Muscle of leg (tissue), 11 donors: ENCODE results near the gene OARD1. TPM values are rescaled to one million over a fixed set of nuclear protein-coding genes. Genes with fewer than 3 reads are reported as not detected.

ENCODE experiments used
- DNase-seq: peaks from one replicate; pipeline ENCODE4 v3.0.0; 2013
- H3K27ac ChIP-seq: one replicate; pipeline ENCODE4 v1.5.1; 2013; ENCODE audit warnings: mild to moderate bottlenecking, low read length, control low read depth
- H3K27me3 ChIP-seq: one replicate; pipeline ENCODE4 v1.6.1; 2013; ENCODE audit warnings: low read length; ENCODE audit not compliant: control insufficient read depth, insufficient read depth
- H3K36me3 ChIP-seq: one replicate; pipeline ENCODE4 v1.6.1; 2013; ENCODE audit warnings: low read length; ENCODE audit not compliant: control insufficient read depth, insufficient read depth
- H3K4me1 ChIP-seq: one replicate; pipeline ENCODE4 v1.6.1; 2013; ENCODE audit warnings: low read length; ENCODE audit not compliant: control insufficient read depth, insufficient read depth
- H3K4me3 ChIP-seq: one replicate; pipeline ENCODE4 v1.5.1; 2013; ENCODE audit warnings: low read length, control low read depth
- H3K9me3 ChIP-seq: replicated peaks from 2 replicates; pipeline ENCODE4 v1.6.1; 2013; ENCODE audit warnings: low read depth, low read length; ENCODE audit not compliant: control insufficient read depth
- WGBS: methylation state at CpG from one replicate; pipeline ENCODE4 v1.1.5; 2013; ENCODE audit warnings: missing lambda C conversion rate; ENCODE audit not compliant: insufficient coverage; 5-methylcytosine and 5-hydroxymethylcytosine counted together
- polyA plus RNA-seq, 8 donors: library from polyadenylated mRNA; unstranded; fragments of 120-200 nt; gene quantifications; one replicate each; pipeline versions ENCODE4 v1.2.1 to v1.2.3, GENCODE V29; 2013; ENCODE audit warnings: inconsistent platforms in 1 of 8, low replicate concordance in 1 of 8; ENCODE audit not compliant: insufficient read length in 8 of 8, insufficient read depth in 1 of 8
- total RNA-seq: library from RNA; stranded (reverse); fragments of 120-200 nt; gene quantifications from one replicate; pipeline ENCODE4 v1.2.4, GENCODE V29; 2013

Gene OARD1
- total and polyA plus RNA-seq, 9 donors: 12.9 to 20.7 (median 18.6) TPM

DNA sequence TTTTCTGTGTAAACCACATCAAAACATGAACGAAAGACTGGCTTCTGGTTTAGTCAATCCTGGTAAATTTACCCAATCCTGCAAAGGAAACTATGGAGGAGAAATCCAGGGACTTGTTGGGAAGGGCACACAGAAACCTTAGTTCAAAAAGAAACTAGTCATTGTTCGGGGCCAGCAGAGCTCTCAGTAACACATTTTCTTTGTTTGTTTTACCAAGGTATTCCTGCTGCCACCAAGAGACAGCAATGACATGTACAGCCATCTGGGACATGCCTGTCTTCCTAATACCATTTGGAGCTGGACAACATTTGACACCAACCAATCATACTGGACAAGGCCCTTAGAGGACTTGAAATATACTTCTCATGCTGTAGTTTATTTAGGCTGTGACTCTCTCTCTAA lies 8.3 kb downstream of the OARD1 start:
- no peak overlapping the region for H3K4me3 ChIP-seq
- 94% methylated on average over 2 of the region's 2 CpGs for WGBS
- H3K4me1 ChIP-seq: peaks cover 11% of the 10 kb centered on the region
- peaks cover 31% of the 10 kb centered on the region for H3K36me3 ChIP-seq
- peak; percentile 68 for DNase-seq
- peak overlapping the region; percentile 74 for H3K27ac ChIP-seq
- no peaks in the 10 kb centered on the region for H3K27me3 ChIP-seq
- H3K9me3 ChIP-seq: no peaks in the 10 kb centered on the region

DNA sequence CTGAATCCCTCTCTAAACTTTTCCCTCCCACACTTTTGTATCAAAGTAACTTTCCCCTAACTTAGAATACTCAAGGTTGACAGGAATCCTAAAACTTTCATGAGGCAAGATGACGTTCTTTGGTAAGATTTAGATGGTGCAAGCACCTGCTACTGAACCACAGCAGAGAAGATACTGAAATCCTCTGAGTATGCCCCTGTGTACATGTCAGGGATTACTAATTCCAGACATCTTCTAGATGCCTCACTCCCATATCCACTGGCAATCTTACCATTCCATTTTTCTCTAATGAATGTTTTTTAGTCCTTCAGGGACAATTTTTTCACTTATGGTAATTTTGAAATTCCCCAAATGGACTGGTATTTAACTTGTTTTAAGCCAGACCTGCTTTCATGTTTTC lies 10.1 kb downstream of the OARD1 start:
- peaks cover 37% of the 10 kb centered on the region for H3K36me3 ChIP-seq
- no peaks in the 10 kb centered on the region for H3K9me3 ChIP-seq
- WGBS: no CpG with 5 or more reads among the region's 1 CpG
- peak overlapping the region; percentile 14 for H3K4me3 ChIP-seq
- H3K27ac ChIP-seq: no peak overlapping the region
- no peaks in the 10 kb centered on the region for H3K27me3 ChIP-seq
- H3K4me1 ChIP-seq: peaks cover 16% of the 10 kb centered on the region
- no peak for DNase-seq

DNA sequence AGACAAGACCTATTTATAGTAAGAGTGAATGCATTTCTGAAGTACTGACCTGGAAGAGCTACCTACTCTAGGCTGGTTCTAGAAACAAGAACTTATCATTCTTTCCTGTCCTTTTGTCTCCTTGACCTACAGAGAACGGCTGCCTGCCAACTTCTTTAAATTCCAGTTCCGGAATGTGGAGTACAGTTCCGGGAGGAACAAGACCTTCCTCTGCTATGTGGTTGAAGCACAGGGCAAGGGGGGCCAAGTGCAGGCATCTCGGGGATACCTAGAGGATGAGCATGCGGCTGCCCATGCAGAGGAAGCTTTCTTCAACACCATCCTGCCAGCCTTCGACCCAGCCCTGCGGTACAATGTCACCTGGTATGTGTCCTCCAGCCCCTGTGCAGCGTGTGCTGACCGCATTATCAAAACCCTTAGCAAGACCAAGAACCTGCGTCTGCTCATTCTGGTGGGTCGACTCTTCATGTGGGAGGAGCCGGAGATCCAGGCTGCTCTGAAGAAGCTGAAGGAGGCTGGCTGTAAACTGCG lies 10.9 kb downstream of the OARD1 start:
- Histone ChIP-seq H3K27me3 (no peaks in the 10 kb centered on the region), H3K36me3 (peaks cover 39% of the 10 kb centered on the region), H3K27ac (peak overlapping the region; percentile 47), H3K4me3 (peak overlapping the region; percentile 3), H3K9me3 (no peaks in the 10 kb centered on the region), H3K4me1 (peaks cover 16% of the 10 kb centered on the region)
- no peak for DNase-seq
- WGBS: 100% methylated on average over 6 of the region's 13 CpGs

DNA sequence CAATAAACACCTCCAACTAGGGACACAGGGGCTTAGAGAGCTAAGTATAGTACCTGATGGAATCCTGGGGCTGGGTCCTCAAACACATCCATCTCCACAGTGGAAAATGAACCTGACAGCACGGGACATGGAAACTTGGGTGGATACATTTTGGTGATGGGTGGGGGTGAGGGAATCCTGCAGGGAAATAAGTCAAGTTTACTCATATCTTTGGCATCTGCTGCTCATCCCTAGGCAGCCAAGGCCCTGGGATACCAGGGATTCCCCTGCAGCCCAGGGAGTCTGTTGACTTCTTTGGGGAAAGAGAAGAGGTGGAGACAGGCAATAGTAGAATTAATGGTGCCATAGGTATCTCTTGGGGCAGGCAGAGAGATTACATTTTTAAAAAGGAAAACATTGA lies 12.6 kb downstream of the OARD1 start:
- no peak overlapping the region for H3K4me3 ChIP-seq

DNA sequence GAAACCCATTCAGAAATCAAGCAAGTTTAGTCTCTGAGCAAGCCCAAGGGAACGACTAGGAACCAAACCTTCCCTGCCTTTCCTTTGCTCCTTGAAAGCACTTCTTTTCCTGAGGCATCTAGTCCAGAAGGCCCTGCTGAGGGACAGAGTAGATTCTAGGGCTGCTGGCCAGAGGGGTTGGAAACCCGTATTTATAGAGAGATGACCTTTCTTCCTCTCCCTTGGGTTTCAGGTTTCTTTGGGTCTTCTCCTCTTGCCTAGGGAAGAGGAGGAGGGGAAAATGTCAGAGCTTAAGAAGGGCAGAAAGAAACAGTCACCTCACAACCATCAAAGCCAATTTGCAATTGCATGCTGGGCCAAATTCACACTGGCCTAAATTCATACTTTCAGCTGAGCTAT lies 13.4 kb downstream of the OARD1 start:
- Histone ChIP-seq H3K36me3 (peaks cover 38% of the 10 kb centered on the region), H3K27me3 (no peaks in the 10 kb centered on the region), H3K4me3 (peak overlapping the region; percentile 6), H3K27ac (peak overlapping the region; percentile 88), H3K4me1 (peaks cover 18% of the 10 kb centered on the region), H3K9me3 (no peaks in the 10 kb centered on the region)
- DNase-seq: peak; percentile 46
- WGBS: 50% methylated on average over 2 of the region's 2 CpGs

More for the DNA sequence above, 12.6 kb downstream of the OARD1 start:
- no CpG with 5 or more reads among the region's 1 CpG for WGBS
- Histone ChIP-seq H3K27me3 (no peaks in the 10 kb centered on the region), H3K9me3 (no peaks in the 10 kb centered on the region), H3K36me3 (peaks cover 43% of the 10 kb centered on the region), H3K4me1 (peaks cover 21% of the 10 kb centered on the region), H3K27ac (peak overlapping the region; percentile 88)
- DNase-seq: peak; percentile 35

DNA sequence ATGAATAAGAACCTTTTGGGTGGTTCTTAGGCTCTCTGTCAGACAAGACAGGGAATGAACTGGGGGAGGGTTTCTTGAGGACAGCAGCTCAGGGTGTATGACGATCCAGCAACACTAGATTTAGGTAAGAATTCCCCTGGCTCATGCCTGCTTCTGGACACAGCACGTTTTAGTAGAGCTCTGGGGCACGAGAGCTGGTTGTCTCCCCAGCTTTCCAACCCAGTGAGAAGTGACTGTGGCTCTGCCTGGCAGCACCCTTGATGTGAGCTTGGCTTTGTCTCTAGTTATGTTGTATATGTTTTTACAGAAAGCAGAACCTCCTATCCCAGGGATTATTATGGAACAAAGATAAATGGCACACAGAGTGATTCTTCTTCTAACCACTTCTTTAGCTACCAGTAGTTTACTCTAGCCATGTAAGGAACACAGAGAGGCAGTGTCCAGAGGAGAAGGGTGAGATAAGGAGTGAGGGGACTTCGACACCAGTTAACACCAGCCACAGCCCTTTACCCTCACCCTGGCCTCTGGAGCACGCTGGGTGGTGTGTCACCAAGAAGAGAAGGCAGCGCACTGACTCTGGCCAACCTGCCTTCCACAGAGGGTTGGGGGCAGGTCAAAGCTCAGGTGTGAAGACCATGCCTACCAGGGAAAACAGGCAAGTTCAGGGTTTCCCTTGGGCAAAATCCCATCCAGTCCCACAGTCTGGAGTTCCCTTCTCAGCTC lies 15.2 kb downstream of the OARD1 start:
- Histone ChIP-seq H3K9me3 (no peaks in the 10 kb centered on the region), H3K4me1 (peaks cover 34% of the 10 kb centered on the region), H3K4me3 (peak overlapping the region; percentile 65), H3K27me3 (no peaks in the 10 kb centered on the region), H3K27ac (peak overlapping the region; percentile 95), H3K36me3 (peaks cover 36% of the 10 kb centered on the region)
- WGBS: 43% methylated on average over 1 of the region's 6 CpGs
- DNase-seq: no peak

DNA sequence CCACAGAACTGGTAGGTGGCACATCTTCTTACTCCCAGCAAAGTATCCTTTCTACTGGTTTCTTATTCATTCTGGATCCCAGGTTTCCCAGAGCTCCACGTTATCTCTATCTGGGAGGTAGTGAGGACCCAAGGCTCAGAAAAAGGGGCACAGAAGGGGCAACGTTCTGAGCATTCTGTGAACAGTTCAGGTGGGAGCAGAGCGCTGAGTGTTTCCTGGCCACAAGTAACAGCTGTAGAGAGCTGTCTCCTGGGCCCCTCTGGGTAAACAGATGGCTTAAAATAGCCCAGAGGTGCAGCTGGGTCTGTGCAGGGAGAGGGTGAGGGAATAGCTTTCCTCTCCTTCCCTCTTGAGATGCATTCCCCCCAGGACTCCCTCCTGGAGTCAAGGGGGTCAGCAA lies 17.0 kb downstream of the OARD1 start:
- Histone ChIP-seq H3K4me3 (peak overlapping the region; percentile 65), H3K9me3 (no peaks in the 10 kb centered on the region), H3K4me1 (peaks cover 49% of the 10 kb centered on the region), H3K36me3 (peaks cover 32% of the 10 kb centered on the region), H3K27ac (peak overlapping the region; percentile 95), H3K27me3 (no peaks in the 10 kb centered on the region)
- 21% methylated on average over 2 of the region's 3 CpGs for whole genome bisulfite sequencing
- DNase-seq: peak; percentile 60

DNA sequence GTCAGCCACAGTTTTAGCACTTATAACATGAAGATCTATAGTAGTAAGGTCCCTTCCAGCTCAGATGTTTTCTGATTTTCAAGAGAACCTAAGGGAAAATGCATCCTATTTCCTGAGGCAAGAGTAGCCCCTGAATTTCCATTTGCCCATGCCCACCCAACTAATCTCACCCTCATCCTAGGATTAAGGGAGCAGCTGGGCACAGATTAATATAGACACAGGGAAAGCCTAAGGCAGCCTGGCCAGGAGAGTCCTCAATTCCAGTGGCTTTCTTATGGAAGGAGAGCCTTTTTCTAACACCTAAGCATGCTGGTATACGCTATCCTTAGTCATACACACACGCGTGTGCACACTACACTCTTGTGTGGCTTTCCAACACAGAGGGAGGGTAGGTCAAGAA lies 17.6 kb downstream of the OARD1 start:
- Histone ChIP-seq H3K4me1 (peaks cover 55% of the 10 kb centered on the region), H3K4me3 (peak overlapping the region; percentile 65), H3K27ac (peak overlapping the region; percentile 95), H3K36me3 (peaks cover 30% of the 10 kb centered on the region), H3K9me3 (no peaks in the 10 kb centered on the region), H3K27me3 (no peaks in the 10 kb centered on the region)
- WGBS: no CpG with 5 or more reads among the region's 3 CpGs
- DNase-seq: no peak

DNA sequence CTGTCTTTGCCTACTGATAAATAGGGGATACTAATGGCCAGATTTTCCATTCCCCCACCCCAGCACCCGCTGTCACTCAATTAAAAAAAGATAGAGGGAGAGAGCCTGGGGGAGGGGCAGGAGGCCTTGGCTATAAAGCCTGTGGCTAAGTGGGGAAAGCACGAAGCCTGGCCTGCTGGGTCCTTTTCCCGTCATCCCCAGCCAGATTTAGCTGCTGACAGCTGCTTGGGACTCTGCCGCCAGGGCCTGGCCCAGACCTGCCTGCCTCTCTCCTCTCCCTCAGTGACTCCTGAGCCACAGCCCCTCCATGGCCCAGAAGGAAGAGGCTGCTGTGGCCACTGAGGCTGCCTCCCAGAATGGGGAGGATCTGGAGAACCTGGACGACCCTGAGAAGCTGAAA lies 19.1 kb downstream of the OARD1 start, which contains the start of gene APOBEC2:
Gene APOBEC2, plus strand, starts transcription at position 162 of the 400 bp plus-strand sequence. Its CDS starts 146 bp downstream, at position 308.
- WGBS: 17% methylated on average over 3 of the region's 5 CpGs
- Histone ChIP-seq H3K36me3 (peaks cover 27% of the 10 kb centered on the region), H3K9me3 (no peaks in the 10 kb centered on the region), H3K27ac (peak within 1 kb of the TSS; percentile 95), H3K4me1 (peaks cover 58% of the 10 kb centered on the region), H3K4me3 (peak within 1 kb of the TSS; percentile 65), H3K27me3 (no peaks in the 10 kb centered on the region)
- DNase-seq: peak; percentile 77

DNA sequence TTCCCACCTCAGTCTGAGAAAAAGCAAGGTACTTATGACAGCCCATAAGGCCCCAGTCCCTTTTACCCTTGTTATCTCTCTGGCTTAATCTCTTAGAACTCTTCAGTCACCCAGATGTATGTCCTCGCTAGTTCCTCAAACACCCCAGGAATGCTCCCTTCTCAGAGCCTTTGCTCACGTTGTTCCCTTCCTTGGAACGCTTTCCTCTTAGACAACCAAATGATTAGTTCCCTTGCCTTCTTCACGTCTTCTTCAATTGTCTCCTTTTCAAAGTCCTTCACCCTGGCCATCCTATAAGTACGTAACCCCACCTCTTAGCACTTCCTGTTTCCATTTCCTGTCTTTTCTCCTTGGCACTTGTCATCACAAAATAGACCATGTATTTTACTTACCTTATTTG lies 20.3 kb downstream of the OARD1 start:
- Histone ChIP-seq H3K27ac (peak overlapping the region; percentile 83), H3K4me3 (no peak overlapping the region), H3K9me3 (no peaks in the 10 kb centered on the region), H3K27me3 (no peaks in the 10 kb centered on the region), H3K36me3 (peaks cover 19% of the 10 kb centered on the region), H3K4me1 (peaks cover 70% of the 10 kb centered on the region)
- 65% methylated on average over 5 of the region's 5 CpGs for WGBS
- DNase-seq: no peak
